Thyroid gland (tissue), 4 donors: ENCODE results near the gene PARVB. TPM values are rescaled to one million over a fixed set of nuclear protein-coding genes. Genes with fewer than 3 reads are reported as not detected.

Experiments used
- DNase-seq, 2 donors: peaks; one replicate each; pipeline ENCODE4 v3.0.0-alpha.2; 2019
- H3K27ac ChIP-seq, 3 donors: fragments of 200-600 bp; sonication (generic); 1 replicate in 2 of 3; 2 replicates in 1 of 3; pipeline ENCODE4 v1.5.1; 2016 to 2019; ENCODE audit warnings: mild to moderate bottlenecking in 1 of 3, moderate library complexity in 1 of 3
- H3K27me3 ChIP-seq: fragments of 200-600 bp; sonication (generic); one replicate; pipeline ENCODE4 v1.5.1; 2019
- H3K36me3 ChIP-seq, 2 donors: fragments of 200-600 bp; sonication (generic); one replicate each; pipeline ENCODE4 v1.5.1; 2016 to 2019
- H3K4me1 ChIP-seq, 2 donors: fragments of 200-600 bp; sonication (generic); one replicate each; pipeline ENCODE4 v1.5.1; 2017 to 2019
- H3K4me3 ChIP-seq, 3 donors: fragments of 200-600 bp; sonication (generic); replicated peaks in 1 of 3; 1 replicate in 2 of 3; 2 replicates in 1 of 3; pipeline ENCODE4 v1.5.1; 2016; ENCODE audit warnings: mild to moderate bottlenecking in 1 of 3
- H3K9me3 ChIP-seq: fragments of 200-600 bp; sonication (generic); one replicate; pipeline ENCODE4 v1.5.1; 2017
- CTCF ChIP-seq, 6 experiments: fragments of 200-600 bp in 3 of 6; fragments of 450-650 bp in 3 of 6; sonication (generic) in 3 of 6; IDR thresholded peaks; one replicate each; pipeline ENCODE4 v1.5.1; 2016 to 2019; ENCODE audit warnings: antibody characterized with exemption in 6 of 6, mild to moderate bottlenecking in 2 of 6, inconsistent platforms in 1 of 6, moderate library complexity in 1 of 6
- POLR2A ChIP-seq, 2 donors: fragments of 450-650 bp; IDR thresholded peaks; one replicate each; pipeline ENCODE4 v1.6.1; 2017; ENCODE audit warnings: antibody characterized with exemption in 2 of 2, mild to moderate bottlenecking in 2 of 2, moderate library complexity in 1 of 2
- WGBS, 2 donors: methylation state at CpG; one replicate each; pipeline ENCODE4 v1.1.5; 2017; 5-methylcytosine and 5-hydroxymethylcytosine counted together
- intact Hi-C: fragments of 100-400 bp; cut with DNase I; formaldehyde crosslinking; loops from one replicate; pipeline ENCODE4 v1.15.1; 2023
- total RNA-seq, 4 donors: library from RNA; depleted of rRNA; stranded (reverse); fragments of >200 nt; gene quantifications; one replicate each; pipeline ENCODE4 v1.2.3, GENCODE V29; 2016

The PARVB gene
- total RNA-seq, 4 donors from 2014 or later, result 6.7 to 34.9 (median 11.0) TPM

- no peak overlapping the region for H3K27ac ChIP-seq
- no peaks in the 10 kb centered on the region for H3K27me3 ChIP-seq
- no peak for DNase-seq
- H3K4me3 ChIP-seq, result no peak overlapping the region
- H3K9me3 ChIP-seq, result no peaks in the 10 kb centered on the region
- no peaks in the 10 kb centered on the region for H3K4me1 ChIP-seq
- no peak for TF ChIP-seq POLR2A (IDR thresholded peaks at IDR 0.05)
- TF ChIP-seq CTCF (IDR thresholded peaks at IDR 0.05), result no peak
- no peaks in the 10 kb centered on the region for H3K36me3 ChIP-seq
- 91 to 96% methylated on average over 12 to 16 of the region's 17 CpGs for WGBS, 2 donors
- intact Hi-C loops, result no loop called here
Observed at GRCh38 chr22:44098021-44098739, 74.1 kb downstream of the PARVB start.

- intact Hi-C loops, result no loop called here
- no peaks in the 10 kb centered on the region for H3K36me3 ChIP-seq
- no peak overlapping the region for H3K4me3 ChIP-seq
- no peaks in the 10 kb centered on the region for H3K27me3 ChIP-seq
- no peak overlapping the region for H3K27ac ChIP-seq
- H3K4me1 ChIP-seq, result no peaks in the 10 kb centered on the region
- 90 to 91% methylated on average over 14 to 15 of the region's 15 CpGs for WGBS, 2 donors
- TF ChIP-seq POLR2A (IDR thresholded peaks at IDR 0.05) (no peak), CTCF (IDR thresholded peaks at IDR 0.05) (no peak)
- DNase-seq, result no peak
- H3K9me3 ChIP-seq, result no peaks in the 10 kb centered on the region
Observed at GRCh38 chr22:44098966-44099530, 74.9 kb downstream of the PARVB start.

GRCh38 chr22:44099696-44100095 lies 75.6 kb downstream of the PARVB start:
- no peak for DNase-seq
- TF ChIP-seq POLR2A (IDR thresholded peaks at IDR 0.05) (no peak), CTCF (IDR thresholded peaks at IDR 0.05) (no peak)
- intact Hi-C loops, result no loop called here
- H3K27ac ChIP-seq, result no peak overlapping the region
- H3K4me1 ChIP-seq, result no peaks in the 10 kb centered on the region
- no peaks in the 10 kb centered on the region for H3K27me3 ChIP-seq
- no peaks in the 10 kb centered on the region for H3K36me3 ChIP-seq
- no peak overlapping the region for H3K4me3 ChIP-seq
- H3K9me3 ChIP-seq, result no peaks in the 10 kb centered on the region
- 94% methylated on average over 13 of the region's 13 CpGs for WGBS, 2 donors

- H3K4me1 ChIP-seq, result no peaks in the 10 kb centered on the region
- H3K27me3 ChIP-seq, result no peaks in the 10 kb centered on the region
- no peaks in the 10 kb centered on the region for H3K36me3 ChIP-seq
- 95 to 96% methylated on average over 6 to 8 of the region's 13 CpGs for WGBS, 2 donors
- no peak for DNase-seq
- TF ChIP-seq CTCF (IDR thresholded peaks at IDR 0.05), result no peak
- no peak for TF ChIP-seq POLR2A (IDR thresholded peaks at IDR 0.05)
- intact Hi-C loops, result no loop called here
- H3K27ac ChIP-seq, result no peak overlapping the region
- no peaks in the 10 kb centered on the region for H3K9me3 ChIP-seq
- no peak overlapping the region for H3K4me3 ChIP-seq
Observed at GRCh38 chr22:44100411-44100810, 76.3 kb downstream of the PARVB start.

- Histone ChIP-seq H3K4me3 (no peak overlapping the region), H3K36me3 (no peaks in the 10 kb centered on the region), H3K9me3 (no peaks in the 10 kb centered on the region), H3K27me3 (no peaks in the 10 kb centered on the region), H3K4me1 (no peaks in the 10 kb centered on the region), H3K27ac (no peak overlapping the region)
- WGBS, 2 donors, result 94 to 97% methylated on average over 4 of the region's 4 CpGs
- no peak for DNase-seq
- intact Hi-C loops, result no loop called here
- TF ChIP-seq POLR2A (IDR thresholded peaks at IDR 0.05) (no peak), CTCF (IDR thresholded peaks at IDR 0.05) (no peak)
Observed at GRCh38 chr22:44102121-44102520, 78.0 kb downstream of the PARVB start.
